Neural progenitor cell (in vitro differentiated cells): ENCODE measurements around the gene KRT12. TPM values are rescaled to one million over a fixed set of nuclear protein-coding genes. Genes with fewer than 3 reads are reported as not detected.
A peak's percentile ranks its signal among the peaks of the same experiment; 100 is the strongest.

Source experiments
- DNase-seq: peaks from one replicate; pipeline ENCODE4 v3.0.0-alpha.2; 2016; ENCODE audit warnings: low spot score
- H2AFZ ChIP-seq: fragments of 200-600 bp; sonication (generic); replicated peaks from 2 replicates; pipeline ENCODE4 v1.6.1; 2016; ENCODE audit warnings: antibody characterized with exemption
- H3F3A ChIP-seq: fragments of 200-600 bp; sonication (generic); 2 replicates; pipeline ENCODE4 v1.6.1; 2016; ENCODE audit warnings: antibody characterized with exemption, low read depth
- H3K27ac ChIP-seq: fragments of 200-600 bp; sonication (generic); 2 replicates; pipeline ENCODE4 v1.5.1; 2016; ENCODE audit warnings: mild to moderate bottlenecking
- H3K27me3 ChIP-seq: fragments of 200-600 bp; sonication (generic); 2 replicates; pipeline ENCODE4 v1.6.1; 2016; ENCODE audit warnings: mild to moderate bottlenecking, moderate library complexity
- H3K36me3 ChIP-seq: fragments of 200-600 bp; sonication (generic); 2 replicates; pipeline ENCODE4 v1.5.1; 2016
- H3K4me1 ChIP-seq: fragments of 200-600 bp; sonication (generic); 2 replicates; pipeline ENCODE4 v1.6.1; 2016; ENCODE audit warnings: mixed run types
- H3K4me2 ChIP-seq: fragments of 200-600 bp; sonication (generic); 2 replicates; pipeline ENCODE4 v1.6.1; 2016
- H3K4me3 ChIP-seq: fragments of 200-600 bp; sonication (generic); 2 replicates; pipeline ENCODE4 v1.5.1; 2016
- H3K79me2 ChIP-seq: fragments of 200-600 bp; sonication (generic); 2 replicates; pipeline ENCODE4 v1.6.1; 2016; ENCODE audit warnings: low read depth
- H3K9ac ChIP-seq: fragments of 200-600 bp; sonication (generic); 2 replicates; pipeline ENCODE4 v1.6.1; 2016
- H3K9me3 ChIP-seq: fragments of 200-600 bp; sonication (generic); 2 replicates; pipeline ENCODE4 v1.5.1; 2016; ENCODE audit warnings: low read depth
- H4K20me1 ChIP-seq: fragments of 200-600 bp; sonication (generic); 2 replicates; pipeline ENCODE4 v1.6.1; 2016; ENCODE audit warnings: low read depth
- H3K27ac Mint-ChIP-seq: 3 replicates; pipeline ENCODE4 v1.8.0; 2021; ENCODE audit warnings: mixed read lengths
- H3K27me3 Mint-ChIP-seq: 2 replicates; pipeline ENCODE4 v1.8.0; 2022; ENCODE audit warnings: low read depth, mild to moderate bottlenecking, inconsistent platforms, moderate library complexity, mixed read lengths; ENCODE audit not compliant: insufficient read depth
- H3K36me3 Mint-ChIP-seq: 3 replicates; pipeline ENCODE4 v1.8.0; 2021; ENCODE audit warnings: mixed read lengths
- H3K4me1 Mint-ChIP-seq: 3 replicates; pipeline ENCODE4 v1.8.0; 2021; ENCODE audit warnings: mixed read lengths
- H3K4me3 Mint-ChIP-seq: 3 replicates; pipeline ENCODE4 v1.8.0; 2021; ENCODE audit warnings: mild to moderate bottlenecking, moderate library complexity, mixed read lengths
- H3K9me3 Mint-ChIP-seq: 3 replicates; pipeline ENCODE4 v1.8.0; 2020; ENCODE audit warnings: mixed read lengths
- EZH2 ChIP-seq: fragments of 200-600 bp; sonication (generic); IDR thresholded peaks from 2 replicates; pipeline ENCODE4 v1.6.1; 2017; ENCODE audit warnings: antibody characterized with exemption, mild to moderate bottlenecking, moderate library complexity
- EZH2phosphoT487 ChIP-seq: fragments of 200-600 bp; sonication (generic); IDR thresholded peaks from 2 replicates; pipeline ENCODE4 v1.6.1; 2017; ENCODE audit warnings: antibody characterized with exemption
- total RNA-seq: library from RNA; depleted of rRNA; stranded (reverse); fragments of >200 nt; gene quantifications from 2 replicates; pipeline ENCODE4 v1.2.3, GENCODE V29; 2015; ENCODE audit warnings: low replicate concordance
- TF ChIP-seq, protein P1 (sequence below): fragments of 200-600 bp; sonication (generic); IDR thresholded peaks from 2 replicates; pipeline ENCODE4 v1.5.1; 2017; ENCODE audit warnings: antibody characterized with exemption, mild to moderate bottlenecking

The KRT12 gene
- total RNA-seq, 1 donor from 2014 or later: not detected

DNA sequence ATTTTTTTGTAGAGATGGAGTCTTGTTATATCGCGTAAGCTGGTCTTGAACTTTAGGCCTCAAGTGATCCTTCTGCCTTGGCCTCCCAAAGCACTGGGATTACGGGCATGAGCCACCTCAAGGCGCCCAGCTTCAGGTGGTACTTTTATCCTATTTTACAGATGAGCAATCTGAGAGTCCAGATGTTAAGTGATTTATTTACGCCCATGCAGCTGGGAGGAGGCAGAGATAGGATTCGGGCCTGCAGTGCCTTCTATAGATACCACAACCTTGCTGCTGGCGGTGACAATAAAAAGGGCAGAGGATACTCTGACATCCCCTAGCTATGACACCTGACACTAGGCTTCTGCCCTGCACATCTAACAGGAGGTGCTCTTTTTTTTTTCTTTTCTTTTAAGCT, 4.3 kb upstream of the KRT12 start:
- Histone ChIP-seq H3F3A (no peaks in the 10 kb centered on the region), H3K27ac (no peak overlapping the region), H3K27me3 (no peaks in the 10 kb centered on the region), H3K79me2 (no peaks in the 10 kb centered on the region), H3K9ac (no peak overlapping the region), H3K4me1 (no peaks in the 10 kb centered on the region), H3K4me3 (no peak overlapping the region), H3K9me3 (no peaks in the 10 kb centered on the region), H2AFZ (no peak overlapping the region), H4K20me1 (no peaks in the 10 kb centered on the region), H3K36me3 (no peaks in the 10 kb centered on the region), H3K4me2 (no peak overlapping the region)
- peaks cover 2% of the 10 kb centered on the region for H3K27me3 Mint-ChIP-seq
- DNase-seq: no peak
- no peaks in the 10 kb centered on the region for H3K9me3 Mint-ChIP-seq
- TF ChIP-seq EZH2phosphoT487 (no peak), EZH2 (no peak)
- TF ChIP-seq, protein P1, sequence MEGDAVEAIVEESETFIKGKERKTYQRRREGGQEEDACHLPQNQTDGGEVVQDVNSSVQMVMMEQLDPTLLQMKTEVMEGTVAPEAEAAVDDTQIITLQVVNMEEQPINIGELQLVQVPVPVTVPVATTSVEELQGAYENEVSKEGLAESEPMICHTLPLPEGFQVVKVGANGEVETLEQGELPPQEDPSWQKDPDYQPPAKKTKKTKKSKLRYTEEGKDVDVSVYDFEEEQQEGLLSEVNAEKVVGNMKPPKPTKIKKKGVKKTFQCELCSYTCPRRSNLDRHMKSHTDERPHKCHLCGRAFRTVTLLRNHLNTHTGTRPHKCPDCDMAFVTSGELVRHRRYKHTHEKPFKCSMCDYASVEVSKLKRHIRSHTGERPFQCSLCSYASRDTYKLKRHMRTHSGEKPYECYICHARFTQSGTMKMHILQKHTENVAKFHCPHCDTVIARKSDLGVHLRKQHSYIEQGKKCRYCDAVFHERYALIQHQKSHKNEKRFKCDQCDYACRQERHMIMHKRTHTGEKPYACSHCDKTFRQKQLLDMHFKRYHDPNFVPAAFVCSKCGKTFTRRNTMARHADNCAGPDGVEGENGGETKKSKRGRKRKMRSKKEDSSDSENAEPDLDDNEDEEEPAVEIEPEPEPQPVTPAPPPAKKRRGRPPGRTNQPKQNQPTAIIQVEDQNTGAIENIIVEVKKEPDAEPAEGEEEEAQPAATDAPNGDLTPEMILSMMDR: no peak
- no peaks in the 10 kb centered on the region for H3K36me3 Mint-ChIP-seq
- H3K27ac Mint-ChIP-seq: no peak overlapping the region
- no peaks in the 10 kb centered on the region for H3K4me1 Mint-ChIP-seq
- H3K4me3 Mint-ChIP-seq: no peak overlapping the region

GRCh38 chr17:40870136-40870535, 3.1 kb upstream of the KRT12 start:
- no peaks in the 10 kb centered on the region for H3K9me3 Mint-ChIP-seq
- DNase-seq: no peak

GRCh38 chr17:40864661-40865390, 2.2 kb downstream of the KRT12 start:
- Histone ChIP-seq H3K9me3 (no peaks in the 10 kb centered on the region), H3K4me2 (no peak overlapping the region), H3K4me1 (no peaks in the 10 kb centered on the region), H3K27me3 (no peaks in the 10 kb centered on the region), H3K27ac (no peak overlapping the region), H4K20me1 (no peaks in the 10 kb centered on the region), H3K9ac (no peak overlapping the region), H3F3A (no peaks in the 10 kb centered on the region), H3K79me2 (no peaks in the 10 kb centered on the region), H3K36me3 (no peaks in the 10 kb centered on the region), H2AFZ (no peak overlapping the region), H3K4me3 (no peak overlapping the region)
- Mint-ChIP-seq H3K4me3 (no peak overlapping the region), H3K4me1 (no peaks in the 10 kb centered on the region), H3K9me3 (no peaks in the 10 kb centered on the region), H3K27ac (no peak overlapping the region), H3K27me3 (no peaks in the 10 kb centered on the region), H3K36me3 (no peaks in the 10 kb centered on the region)
- DNase-seq: no peak
- no peak for TF ChIP-seq EZH2phosphoT487

More at GRCh38 chr17:40870136-40870535, 3.1 kb upstream of the KRT12 start:
- Histone ChIP-seq H3K4me3 (no peak overlapping the region), H3K79me2 (no peaks in the 10 kb centered on the region), H3K27ac (no peak overlapping the region), H3K36me3 (no peaks in the 10 kb centered on the region), H3K9me3 (no peaks in the 10 kb centered on the region), H3F3A (no peaks in the 10 kb centered on the region), H3K4me2 (no peak overlapping the region), H4K20me1 (no peaks in the 10 kb centered on the region), H3K27me3 (no peaks in the 10 kb centered on the region), H2AFZ (no peak overlapping the region), H3K4me1 (no peaks in the 10 kb centered on the region), H3K9ac (no peak overlapping the region)
- H3K36me3 Mint-ChIP-seq: no peaks in the 10 kb centered on the region
- H3K4me1 Mint-ChIP-seq: no peaks in the 10 kb centered on the region
- peaks cover 2% of the 10 kb centered on the region for H3K27me3 Mint-ChIP-seq
- no peak overlapping the region for H3K27ac Mint-ChIP-seq
- no peak overlapping the region for H3K4me3 Mint-ChIP-seq
- TF ChIP-seq, protein P1: no peak
- TF ChIP-seq EZH2 (no peak), EZH2phosphoT487 (no peak)

DNA sequence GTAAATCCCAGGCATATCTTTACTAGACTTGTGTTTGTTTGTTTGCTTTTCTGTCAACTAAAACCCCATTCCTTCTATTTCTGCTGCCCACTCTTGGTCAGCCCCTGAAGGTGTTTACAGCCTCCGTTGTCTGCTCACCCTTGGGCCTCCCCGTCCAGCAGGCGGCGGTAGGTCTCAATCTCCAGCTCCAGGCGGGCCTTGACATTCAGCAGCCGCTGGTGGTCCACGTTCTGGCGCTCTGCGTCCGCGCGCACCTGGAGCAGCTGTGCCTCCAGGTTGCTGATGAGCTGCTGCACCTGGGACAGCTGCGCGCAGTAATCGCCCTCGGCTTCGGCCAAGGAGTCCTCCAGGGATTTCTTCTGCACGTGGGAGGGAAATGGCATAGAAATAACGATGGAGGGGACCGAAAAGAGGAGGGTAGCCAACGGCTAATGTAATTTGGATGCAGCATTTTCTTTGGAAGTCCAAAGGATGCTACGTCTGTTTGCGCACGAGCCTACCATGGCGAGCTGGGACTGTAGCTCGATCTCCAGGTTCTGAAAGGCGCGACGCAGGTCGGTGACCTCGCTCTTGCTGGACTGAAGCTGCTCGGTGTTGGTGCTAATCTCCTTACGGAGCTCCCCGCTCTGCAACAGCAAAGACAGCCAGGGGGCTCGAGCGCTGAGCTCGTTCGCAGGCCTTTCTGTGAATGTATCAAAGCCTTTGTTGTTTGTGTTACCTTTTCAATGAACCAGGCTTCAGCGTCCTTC, 3.9 kb downstream of the KRT12 start:
- H3K4me3 Mint-ChIP-seq: no peak overlapping the region
- TF ChIP-seq, protein P1: peak; percentile 56
- no peak for TF ChIP-seq EZH2phosphoT487
- H3K9me3 Mint-ChIP-seq: no peaks in the 10 kb centered on the region
- H3K36me3 Mint-ChIP-seq: no peaks in the 10 kb centered on the region
- no peak overlapping the region for H3K4me2 ChIP-seq
- H3K36me3 ChIP-seq: no peaks in the 10 kb centered on the region
- H3K27ac Mint-ChIP-seq: no peak overlapping the region
- no peak overlapping the region for H3K27ac ChIP-seq
- DNase-seq: peak; percentile 65
- H3K27me3 ChIP-seq: no peaks in the 10 kb centered on the region
- no peak overlapping the region for H2AFZ ChIP-seq
- no peaks in the 10 kb centered on the region for H3K9me3 ChIP-seq
- peaks cover 6% of the 10 kb centered on the region for H3K27me3 Mint-ChIP-seq
- H4K20me1 ChIP-seq: no peaks in the 10 kb centered on the region
- H3K4me1 Mint-ChIP-seq: no peaks in the 10 kb centered on the region
- no peaks in the 10 kb centered on the region for H3K4me1 ChIP-seq
- no peak overlapping the region for H3K4me3 ChIP-seq
- H3K79me2 ChIP-seq: no peaks in the 10 kb centered on the region
- H3F3A ChIP-seq: no peaks in the 10 kb centered on the region
- no peak overlapping the region for H3K9ac ChIP-seq
